Central memory CD8-positive, alpha-beta T cell (primary cell): ENCODE data around the gene TRIP6.

Source experiments
- ATAC-seq: fragments of 150-1000 bp; cut with Tn5 transposase; replicated peaks from 2 replicates; pipeline ENCODE4 v1.10.0; 2022; ENCODE audit warnings: mild to moderate bottlenecking, moderate FRiP score, moderate number of reproducible peaks; ENCODE audit not compliant: poor library complexity, severe bottlenecking; ENCODE audit errors: extremely low read depth
- DNase-seq, 2 donors: peaks; one replicate each; pipeline ENCODE4 v3.0.0; 2021; ENCODE audit warnings: low spot score in 2 of 2
- H3K27ac Mint-ChIP-seq: one replicate; pipeline ENCODE4 v1.8.0; 2022; ENCODE audit warnings: low read depth, mild to moderate bottlenecking, moderate library complexity, mixed read lengths
- H3K27me3 Mint-ChIP-seq: one replicate; pipeline ENCODE4 v1.8.0; 2022; ENCODE audit warnings: mixed read lengths
- H3K36me3 Mint-ChIP-seq: one replicate; pipeline ENCODE4 v1.8.0; 2022; ENCODE audit warnings: mild to moderate bottlenecking, moderate library complexity, mixed read lengths; ENCODE audit not compliant: insufficient read depth
- H3K4me1 Mint-ChIP-seq: one replicate; pipeline ENCODE4 v1.8.0; 2022; ENCODE audit warnings: mixed read lengths
- H3K4me3 Mint-ChIP-seq: one replicate; pipeline ENCODE4 v1.8.0; 2022; ENCODE audit warnings: mild to moderate bottlenecking, moderate library complexity, mixed read lengths
- H3K9me3 Mint-ChIP-seq: one replicate; pipeline ENCODE4 v1.8.0; 2022; ENCODE audit warnings: mixed read lengths

TRIP6 gene

GRCh38 chr7:100827330-100828226, 39.6 kb upstream of the TRIP6 start, which contains the start of gene EPHB4:
EPHB4 (minus strand) TSS chr7:100827523; CDS start chr7:100827030, 493 bp downstream.
- ATAC-seq (peak; percentile 10), DNase-seq (no peak)
- Mint-ChIP-seq H3K4me1 (peaks cover 18% of the 10 kb centered on the region), H3K27me3 (peaks cover 88% of the 10 kb centered on the region), H3K9me3 (no peaks in the 10 kb centered on the region), H3K4me3 (peak within 1 kb of the TSS; percentile 72), H3K27ac (no peak within 1 kb of the TSS), H3K36me3 (no peaks in the 10 kb centered on the region)

- peaks cover 71% of the 10 kb centered on the region for H3K27me3 Mint-ChIP-seq
- H3K27ac Mint-ChIP-seq = no peak overlapping the region
- H3K36me3 Mint-ChIP-seq = no peaks in the 10 kb centered on the region
- ATAC-seq (no peak), DNase-seq (no peak)
- peaks cover 18% of the 10 kb centered on the region for H3K4me1 Mint-ChIP-seq
- H3K4me3 Mint-ChIP-seq = no peak overlapping the region
- H3K9me3 Mint-ChIP-seq = no peaks in the 10 kb centered on the region
Observed at GRCh38 chr7:100829150-100829716, 38.0 kb upstream of the TRIP6 start.

DNA sequence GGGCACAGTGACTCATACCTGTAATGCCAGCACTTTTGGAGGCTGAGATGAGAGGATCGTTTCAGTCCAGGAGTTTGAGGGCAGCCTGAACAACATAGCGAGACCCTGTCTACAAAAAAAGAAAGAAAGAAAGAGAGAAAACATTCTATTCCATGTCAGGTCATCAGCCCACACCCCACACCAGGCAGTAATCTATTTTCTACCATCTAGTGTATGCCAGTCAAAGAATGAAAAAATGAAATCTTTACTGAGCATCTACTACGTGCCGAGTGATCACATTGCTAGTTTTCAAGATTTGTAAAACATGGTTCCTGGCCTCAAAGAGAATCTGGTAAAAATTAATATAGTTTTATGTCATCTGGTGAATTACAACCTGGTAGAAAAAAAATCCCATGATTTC, 36.8 kb upstream of the TRIP6 start:
- DNase-seq (no peak), ATAC-seq (no peak)
- Mint-ChIP-seq H3K27ac (no peak overlapping the region), H3K4me1 (peaks cover 18% of the 10 kb centered on the region), H3K9me3 (no peaks in the 10 kb centered on the region), H3K27me3 (peaks cover 60% of the 10 kb centered on the region), H3K4me3 (no peak overlapping the region), H3K36me3 (no peaks in the 10 kb centered on the region)

- DNase-seq = no peak
- no peaks in the 10 kb centered on the region for H3K9me3 Mint-ChIP-seq
- H3K4me3 Mint-ChIP-seq = no peak overlapping the region
- no peak overlapping the region for H3K27ac Mint-ChIP-seq
- H3K4me1 Mint-ChIP-seq = peaks cover 11% of the 10 kb centered on the region
- no peaks in the 10 kb centered on the region for H3K36me3 Mint-ChIP-seq
- H3K27me3 Mint-ChIP-seq = peaks cover 45% of the 10 kb centered on the region
- ATAC-seq = no peak
Observed at GRCh38 chr7:100832281-100832633, 34.9 kb upstream of the TRIP6 start.

- no peak for DNase-seq
Observed at GRCh38 chr7:100835903-100836811, 31.0 kb upstream of the TRIP6 start.

GRCh38 chr7:100836812-100837098, 30.4 kb upstream of the TRIP6 start:
- peaks cover 5% of the 10 kb centered on the region for H3K4me1 Mint-ChIP-seq
- DNase-seq = no peak
- ATAC-seq = no peak
- H3K27me3 Mint-ChIP-seq = peaks cover 2% of the 10 kb centered on the region
- H3K4me3 Mint-ChIP-seq = peak overlapping the region; percentile 73
- H3K9me3 Mint-ChIP-seq = no peaks in the 10 kb centered on the region
- no peaks in the 10 kb centered on the region for H3K36me3 Mint-ChIP-seq
- no peak overlapping the region for H3K27ac Mint-ChIP-seq

More at GRCh38 chr7:100835903-100836811, 31.0 kb upstream of the TRIP6 start:
- no peak for ATAC-seq
- H3K9me3 Mint-ChIP-seq = no peaks in the 10 kb centered on the region
- peak overlapping the region; percentile 16 for H3K27ac Mint-ChIP-seq
- H3K27me3 Mint-ChIP-seq = peaks cover 8% of the 10 kb centered on the region
- peaks cover 5% of the 10 kb centered on the region for H3K4me1 Mint-ChIP-seq
- H3K4me3 Mint-ChIP-seq = peak overlapping the region; percentile 73
- H3K36me3 Mint-ChIP-seq = no peaks in the 10 kb centered on the region

GRCh38 chr7:100837099-100837836, 29.9 kb upstream of the TRIP6 start:
- Mint-ChIP-seq H3K36me3 (peaks cover 1% of the 10 kb centered on the region), H3K4me1 (peaks cover 5% of the 10 kb centered on the region), H3K4me3 (peak overlapping the region; percentile 73), H3K27ac (no peak overlapping the region), H3K9me3 (no peaks in the 10 kb centered on the region), H3K27me3 (no peaks in the 10 kb centered on the region)
- ATAC-seq = peak; percentile 73
- DNase-seq = peak; percentile 32 to 37

GRCh38 chr7:100839361-100839760, 27.8 kb upstream of the TRIP6 start:
- Mint-ChIP-seq H3K27ac (no peak overlapping the region), H3K9me3 (no peaks in the 10 kb centered on the region), H3K36me3 (peaks cover 1% of the 10 kb centered on the region), H3K4me1 (peaks cover 5% of the 10 kb centered on the region), H3K4me3 (no peak overlapping the region), H3K27me3 (no peaks in the 10 kb centered on the region)
- DNase-seq = no peak
- ATAC-seq = no peak

GRCh38 chr7:100840470-100841100, 26.6 kb upstream of the TRIP6 start:
- H3K4me1 Mint-ChIP-seq = peaks cover 5% of the 10 kb centered on the region
- no peaks in the 10 kb centered on the region for H3K27me3 Mint-ChIP-seq
- DNase-seq (no peak), ATAC-seq (no peak)
- H3K4me3 Mint-ChIP-seq = no peak overlapping the region
- H3K36me3 Mint-ChIP-seq = peaks cover 1% of the 10 kb centered on the region
- H3K27ac Mint-ChIP-seq = no peak overlapping the region
- no peaks in the 10 kb centered on the region for H3K9me3 Mint-ChIP-seq

DNA sequence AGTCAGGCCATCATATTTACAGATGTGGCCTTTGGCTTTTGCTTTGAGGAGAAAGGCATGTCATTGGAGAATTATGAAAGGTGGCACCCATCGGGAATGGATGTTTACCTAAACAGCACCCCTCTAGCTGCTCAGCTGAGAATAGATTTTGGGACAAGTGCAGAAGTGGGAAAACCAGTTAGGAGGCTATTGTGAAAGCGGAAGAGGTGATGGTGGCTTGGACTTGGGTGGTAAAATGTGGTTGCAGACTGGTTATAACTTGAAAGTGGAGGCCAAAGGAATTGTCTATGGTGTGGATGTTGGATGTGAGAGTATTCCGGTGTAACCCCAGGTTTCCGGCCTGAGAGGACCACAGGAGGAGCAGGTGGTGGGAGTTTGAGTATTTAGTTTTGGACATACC, 19.8 kb upstream of the TRIP6 start:
- DNase-seq = no peak
- H3K4me3 Mint-ChIP-seq = no peak overlapping the region
- peaks cover 3% of the 10 kb centered on the region for H3K36me3 Mint-ChIP-seq
- peaks cover 8% of the 10 kb centered on the region for H3K4me1 Mint-ChIP-seq
- H3K27me3 Mint-ChIP-seq = no peaks in the 10 kb centered on the region
- no peak for ATAC-seq
- no peaks in the 10 kb centered on the region for H3K9me3 Mint-ChIP-seq
- no peak overlapping the region for H3K27ac Mint-ChIP-seq

DNA sequence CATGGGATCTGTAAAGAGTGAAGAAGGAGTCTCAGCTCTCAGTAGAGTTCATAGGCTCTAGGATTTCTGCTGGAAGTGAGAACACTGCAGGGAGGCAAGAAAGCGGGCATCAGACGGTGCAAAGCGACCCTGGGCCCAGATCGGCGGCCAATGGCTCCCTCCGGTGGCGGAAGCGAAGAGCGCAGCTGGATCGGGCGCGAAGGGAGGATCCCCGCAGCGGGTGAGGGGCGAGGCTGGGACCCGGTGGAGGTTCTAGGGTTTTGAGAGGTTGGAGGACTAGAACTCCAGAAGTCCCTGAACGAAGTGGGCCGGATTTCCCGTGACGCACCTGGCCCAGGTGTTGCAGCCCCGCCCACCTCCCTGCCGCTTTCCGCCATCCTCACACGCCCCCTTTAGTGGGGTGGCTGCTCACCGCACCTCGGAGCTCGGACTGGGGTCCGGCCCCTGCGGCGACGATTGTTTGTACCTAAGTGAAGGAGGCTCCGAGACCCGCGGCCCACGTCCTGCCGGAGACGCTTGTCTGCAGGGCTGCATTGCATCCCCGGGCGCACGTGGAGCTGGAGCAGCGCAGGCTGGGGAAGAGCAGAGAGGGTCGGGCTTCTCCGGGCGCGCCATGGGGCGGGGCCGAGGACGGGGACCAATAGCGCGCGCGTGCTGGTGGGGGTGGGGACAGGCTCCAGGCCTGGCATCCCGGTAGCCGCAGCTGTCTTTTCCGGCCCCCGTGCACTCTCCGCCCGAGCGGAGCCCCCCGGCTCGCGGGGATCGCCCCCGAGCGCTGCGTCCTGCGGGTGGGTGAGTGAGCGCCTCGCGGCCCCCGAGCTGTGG, 14.9 kb upstream of the TRIP6 start, which contains the start of gene SLC12A9:
Gene SLC12A9 (plus strand): TSS at position 666 of the 825 bp plus-strand sequence. CDS start 1,485 bp downstream, outside the sequence.
- peak; percentile 93 for ATAC-seq

More for the DNA sequence above, 14.9 kb upstream of the TRIP6 start, which contains the start of gene SLC12A9:
- DNase-seq = peak; percentile 69 to 70
- H3K36me3 Mint-ChIP-seq = peaks cover 10% of the 10 kb centered on the region
- H3K4me1 Mint-ChIP-seq = peaks cover 34% of the 10 kb centered on the region
- peak within 1 kb of the TSS; percentile 87 for H3K4me3 Mint-ChIP-seq
- no peaks in the 10 kb centered on the region for H3K9me3 Mint-ChIP-seq
- H3K27ac Mint-ChIP-seq = peak within 1 kb of the TSS; percentile 85
- no peaks in the 10 kb centered on the region for H3K27me3 Mint-ChIP-seq
